Endothelial cell of umbilical vein (primary cell): Measurements from ENCODE around the gene ULK2. TPM values are rescaled to one million over a fixed set of nuclear protein-coding genes. Genes with fewer than 3 reads are reported as not detected.

Source experiments
- BruUV-seq: library from RNA; stranded (reverse); fragments of 400-500 nt; replicated peaks from 2 replicates; lab custom pipeline; 2021; lab: Mats Ljungman, UMichigan
- CTCF ChIA-PET: fragments of 300-600, 350-600 bp; sonication (Branson Sonifier 250); formaldehyde crosslinking; loops from one replicate; lab custom pipeline; 2021; ENCODE audit warnings: antibody characterized with exemption, inconsistent platforms; lab: Charles Lee
- POLR2A ChIA-PET: fragments of 300-600, 350-600 bp; sonication (Branson Sonifier 250); formaldehyde crosslinking; loops from one replicate; lab custom pipeline; 2021; ENCODE audit warnings: antibody characterized with exemption, inconsistent platforms; lab: Charles Lee
- DNase-seq: peaks from one replicate; pipeline ENCODE4 v3.0.0-alpha.2; 2011; ENCODE audit warnings: low read depth, low spot score
- FAIRE-seq: peaks from 2 replicates; lab custom pipeline; 2011; peaks lifted over from hg19 to GRCh38; lab: Jason Lieb, UNC
- H2AFZ ChIP-seq: 2 replicates; pipeline ENCODE4 v1.6.0; 2012; ENCODE audit warnings: low read depth, low read length, control low read depth, inconsistent platforms
- H3K27ac ChIP-seq: 2 replicates; pipeline ENCODE4 v1.5.1; 2011; ENCODE audit warnings: low read depth, mild to moderate bottlenecking, control low read depth, low read length, moderate library complexity; ENCODE audit not compliant: insufficient read depth
- H3K27me3 ChIP-seq, 2 experiments: 2 replicates each; pipeline versions ENCODE4 v1.6.0 to v1.6.1; 2011; ENCODE audit warnings: low read length in 2 of 2, mixed read lengths in 1 of 2; ENCODE audit not compliant: control insufficient read depth in 2 of 2, insufficient read depth in 2 of 2
- H3K36me3 ChIP-seq, 2 experiments: 2 replicates in 1 of 2; 3 replicates in 1 of 2; pipeline ENCODE4 v1.5.1; 2011; ENCODE audit warnings: low read length in 2 of 2, mild to moderate bottlenecking in 1 of 2, moderate library complexity in 1 of 2; ENCODE audit not compliant: control insufficient read depth in 2 of 2, insufficient read depth in 2 of 2; ENCODE audit errors: extremely low read depth in 1 of 2
- H3K4me1 ChIP-seq: 3 replicates; pipeline ENCODE4 v1.5.1; 2011; ENCODE audit warnings: mild to moderate bottlenecking, low read length; ENCODE audit not compliant: control insufficient read depth, insufficient read depth; ENCODE audit errors: extremely low read depth
- H3K4me2 ChIP-seq: 2 replicates; pipeline ENCODE4 v1.6.1; 2011; ENCODE audit warnings: low read length, control low read depth, mixed read lengths; ENCODE audit not compliant: insufficient read depth
- H3K4me3 ChIP-seq, 3 experiments: fragments of 200-600 bp in 1 of 3; sonication (generic), shearing (Covaris generic) in 1 of 3; replicated peaks in 1 of 3; 2 replicates each; pipeline ENCODE4 v1.5.1; 2011 to 2016; ENCODE audit warnings: control low read depth in 3 of 3, low read length in 3 of 3, mild to moderate bottlenecking in 2 of 3, inconsistent platforms in 1 of 3, low read depth in 1 of 3, moderate library complexity in 1 of 3; ENCODE audit not compliant: insufficient read depth in 1 of 3
- H3K79me2 ChIP-seq: 2 replicates; pipeline ENCODE4 v1.6.0; 2012; ENCODE audit warnings: low read length, inconsistent platforms; ENCODE audit not compliant: control insufficient read depth, insufficient read depth
- H3K9ac ChIP-seq: replicated peaks from 2 replicates; pipeline ENCODE3; 2011; ENCODE audit warnings: low read length, control low read depth; ENCODE audit not compliant: insufficient read depth; ENCODE audit errors: extremely low read depth
- H3K9me1 ChIP-seq: replicated peaks from 3 replicates; pipeline ENCODE4 v1.6.0; 2011; ENCODE audit warnings: mild to moderate bottlenecking, low read length; ENCODE audit not compliant: control insufficient read depth, insufficient read depth; ENCODE audit errors: extremely low read depth
- H3K9me3 ChIP-seq: replicated peaks from 2 replicates; pipeline ENCODE4 v1.5.1; 2012; ENCODE audit warnings: low read length, inconsistent platforms; ENCODE audit not compliant: control insufficient read depth, insufficient read depth
- H4K20me1 ChIP-seq: replicated peaks from 2 replicates; pipeline ENCODE3; 2011; ENCODE audit warnings: mild to moderate bottlenecking, low read length; ENCODE audit not compliant: control insufficient read depth, insufficient read depth; ENCODE audit errors: extremely low read depth
- EZH2 ChIP-seq: IDR thresholded peaks from 2 replicates; pipeline ENCODE4 v1.6.1; 2012; ENCODE audit warnings: borderline replicate concordance, low read depth, mild to moderate bottlenecking, moderate library complexity, low read length, inconsistent platforms; ENCODE audit not compliant: severe bottlenecking
- FOS ChIP-seq: IDR thresholded peaks from 2 replicates; pipeline ENCODE4 v1.6.1; 2011; ENCODE audit warnings: mild to moderate bottlenecking, low read length, moderate library complexity, borderline replicate concordance; ENCODE audit not compliant: insufficient read depth
- GATA2 ChIP-seq: IDR thresholded peaks from 2 replicates; pipeline ENCODE4 v1.7.0; 2011; ENCODE audit warnings: low read depth, mild to moderate bottlenecking, moderate library complexity, mixed read lengths, low read length; ENCODE audit not compliant: insufficient read length, insufficient read depth
- JUN ChIP-seq: IDR thresholded peaks from 2 replicates; pipeline ENCODE4 v1.6.1; 2011; ENCODE audit warnings: borderline replicate concordance, low read depth; ENCODE audit not compliant: insufficient read length, insufficient read depth
- MYC ChIP-seq: IDR thresholded peaks from one replicate; pipeline ENCODE4 v1.6.1; 2011; ENCODE audit warnings: mild to moderate bottlenecking, low read depth, low read length
- POLR2A ChIP-seq: IDR thresholded peaks from 2 replicates; pipeline ENCODE4 v1.6.1; 2012; ENCODE audit warnings: low read depth, mild to moderate bottlenecking, control low read depth, low read length
- POLR2AphosphoS5 ChIP-seq: IDR thresholded peaks from 2 replicates; pipeline ENCODE4 v1.6.1; 2012; ENCODE audit warnings: low read depth, mild to moderate bottlenecking, control low read depth, low read length, moderate library complexity; ENCODE audit not compliant: insufficient read depth
- dilution Hi-C: fragments of 300-500 bp; cut with MboI; formaldehyde crosslinking; loops from one replicate; pipeline ENCODE4 v1.15.0; 2019; ENCODE audit warnings: low sequenced_read_pairs; ENCODE audit not compliant: extremely low pct_ligation_motif_present
- intact Hi-C: fragments of 100-400 bp; cut with micrococcal nuclease; formaldehyde crosslinking; loops from one replicate; pipeline ENCODE4 v1.10.0; 2022
- polyA plus RNA-seq, 4 experiments: library from polyadenylated mRNA; depleted of rRNA in 3 of 4; stranded (reverse) in 3 of 4; unstranded in 1 of 4; fragments of >200 nt; gene quantifications; 2 replicates each; pipeline versions ENCODE4 v1.2.1 to v1.2.3, GENCODE V29; 2011 to 2012; ENCODE audit warnings: missing spikeins in 1 of 4
- total RNA-seq: library from RNA; stranded (reverse); gene quantifications from 2 replicates; pipeline ENCODE4 v1.2.3, GENCODE V29; 2021
- TF ChIP-seq, protein P1 (sequence below), 2 donors: IDR thresholded peaks; 1 replicate in 1 of 2; 2 replicates in 1 of 2; pipeline ENCODE4 v1.5.1; 2011; ENCODE audit warnings: low read length in 2 of 2, mild to moderate bottlenecking in 2 of 2, moderate library complexity in 2 of 2, control low read depth in 1 of 2, inconsistent platforms in 1 of 2, low read depth in 1 of 2; ENCODE audit not compliant: insufficient read depth in 1 of 2; ENCODE audit errors: extremely low read depth in 1 of 2
- TF ChIP-seq, protein P2 (sequence below): IDR thresholded peaks from 2 replicates; pipeline ENCODE4 v1.6.1; 2011; ENCODE audit not compliant: insufficient read depth, insufficient read length

Gene ULK2
- total and polyA plus RNA-seq, 2 donors (not counting 3 experiments of a cell fraction or from before 2014, with no cell fraction given): 19.3 to 26.7 TPM

DNA sequence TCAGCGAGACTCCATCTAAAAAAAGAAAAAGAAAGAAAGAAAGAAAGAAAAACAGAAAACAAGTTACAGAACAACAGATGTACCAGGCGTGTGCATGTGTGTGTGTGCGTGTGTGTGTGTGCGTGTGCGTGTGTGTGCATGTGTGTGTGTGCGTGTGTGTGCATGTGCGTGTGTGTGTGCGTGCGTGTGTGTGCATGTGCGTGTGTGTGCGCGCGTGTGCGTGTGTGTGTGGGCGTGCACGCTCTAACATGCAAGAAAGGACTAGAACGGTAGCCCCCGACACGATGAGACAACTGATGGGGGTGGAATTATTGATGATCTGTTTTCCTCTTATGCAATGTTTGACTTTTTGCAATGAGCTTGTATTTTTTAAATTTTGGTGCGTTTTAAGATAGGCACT is 121.2 kb downstream of the ULK2 start:
- Histone ChIP-seq H3K36me3 (no peaks in the 10 kb centered on the region), H3K4me3 (no peak overlapping the region), H4K20me1 (no peaks in the 10 kb centered on the region), H3K9me3 (no peaks in the 10 kb centered on the region), H3K9ac (no peak overlapping the region), H3K4me2 (no peak overlapping the region), H2AFZ (no peak overlapping the region), H3K9me1 (no peaks in the 10 kb centered on the region), H3K79me2 (no peaks in the 10 kb centered on the region), H3K27ac (no peak overlapping the region), H3K27me3 (no peaks in the 10 kb centered on the region), H3K4me1 (peaks cover 5% of the 10 kb centered on the region)
- intact Hi-C loops: no loop called here
- ChIA-PET POLR2A (no interaction called here), CTCF (interaction anchor here (8.4 kb wide), 1 partner anchor 15 kb away, joined by 72 read pairs; no protein-coding TSS in a partner anchor)
- no TSS peak for BruUV-seq
- dilution Hi-C loops: no loop called here
- FAIRE-seq (no peak), DNase-seq (no peak)
- TF ChIP-seq, protein P1, sequence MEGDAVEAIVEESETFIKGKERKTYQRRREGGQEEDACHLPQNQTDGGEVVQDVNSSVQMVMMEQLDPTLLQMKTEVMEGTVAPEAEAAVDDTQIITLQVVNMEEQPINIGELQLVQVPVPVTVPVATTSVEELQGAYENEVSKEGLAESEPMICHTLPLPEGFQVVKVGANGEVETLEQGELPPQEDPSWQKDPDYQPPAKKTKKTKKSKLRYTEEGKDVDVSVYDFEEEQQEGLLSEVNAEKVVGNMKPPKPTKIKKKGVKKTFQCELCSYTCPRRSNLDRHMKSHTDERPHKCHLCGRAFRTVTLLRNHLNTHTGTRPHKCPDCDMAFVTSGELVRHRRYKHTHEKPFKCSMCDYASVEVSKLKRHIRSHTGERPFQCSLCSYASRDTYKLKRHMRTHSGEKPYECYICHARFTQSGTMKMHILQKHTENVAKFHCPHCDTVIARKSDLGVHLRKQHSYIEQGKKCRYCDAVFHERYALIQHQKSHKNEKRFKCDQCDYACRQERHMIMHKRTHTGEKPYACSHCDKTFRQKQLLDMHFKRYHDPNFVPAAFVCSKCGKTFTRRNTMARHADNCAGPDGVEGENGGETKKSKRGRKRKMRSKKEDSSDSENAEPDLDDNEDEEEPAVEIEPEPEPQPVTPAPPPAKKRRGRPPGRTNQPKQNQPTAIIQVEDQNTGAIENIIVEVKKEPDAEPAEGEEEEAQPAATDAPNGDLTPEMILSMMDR (IDR thresholded peaks at IDR 0.05; ENCODE audit: extremely low read depth in 1 of 2, insufficient read depth in 1 of 2, low read depth in 1 of 2, low read length in 2 of 2): no peak
- no peak for TF ChIP-seq JUN
- no peak for TF ChIP-seq EZH2
- TF ChIP-seq, protein P2, sequence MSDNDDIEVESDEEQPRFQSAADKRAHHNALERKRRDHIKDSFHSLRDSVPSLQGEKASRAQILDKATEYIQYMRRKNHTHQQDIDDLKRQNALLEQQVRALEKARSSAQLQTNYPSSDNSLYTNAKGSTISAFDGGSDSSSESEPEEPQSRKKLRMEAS: no peak
- no peak for TF ChIP-seq POLR2AphosphoS5
- TF ChIP-seq GATA2: no peak
- no peak for TF ChIP-seq POLR2A
- TF ChIP-seq MYC: no peak
- no peak for TF ChIP-seq FOS
